Gastroesophageal sphincter (tissue), 4 donors: Measurements from ENCODE around the gene IQSEC1. TPM values are rescaled to one million over a fixed set of nuclear protein-coding genes. Genes with fewer than 3 reads are reported as not detected.

Experiments
- ATAC-seq: fragments of 150-250 bp; one replicate; pipeline ENCODE4 v1.9.1; 2016; ENCODE audit warnings: mild to moderate bottlenecking, moderate library complexity
- H3K27ac ChIP-seq, 4 donors: fragments of 200-600 bp; sonication (generic) in 3 of 4; 1 replicate in 3 of 4; 2 replicates in 1 of 4; pipeline ENCODE4 v1.5.1; 2016 to 2019
- H3K27me3 ChIP-seq: fragments of 200-600 bp; sonication (generic); one replicate; pipeline ENCODE4 v1.5.1; 2019
- H3K36me3 ChIP-seq, 2 donors: fragments of 200-600 bp; sonication (generic); one replicate each; pipeline ENCODE4 v1.5.1; 2019; ENCODE audit warnings: control low read depth in 1 of 2
- H3K4me1 ChIP-seq, 3 donors: fragments of 200-600 bp; sonication (generic); 1 replicate in 2 of 3; 2 replicates in 1 of 3; pipeline ENCODE4 v1.5.1; 2016 to 2019; ENCODE audit warnings: control low read depth in 2 of 3
- H3K4me3 ChIP-seq, 2 donors: fragments of 200-600 bp; sonication (generic); one replicate each; pipeline ENCODE4 v1.5.1; 2019; ENCODE audit warnings: mild to moderate bottlenecking in 1 of 2, moderate library complexity in 1 of 2
- H3K9me3 ChIP-seq, 3 donors: fragments of 200-600 bp; sonication (generic); one replicate each; pipeline ENCODE4 v1.5.1; 2017 to 2019; ENCODE audit warnings: control low read depth in 2 of 3
- CTCF ChIP-seq, 4 experiments: fragments of 200-600 bp in 2 of 4; fragments of 450-650 bp in 2 of 4; sonication (generic) in 1 of 4; IDR thresholded peaks; one replicate each; pipeline ENCODE4 v1.5.1; 2017 to 2019; ENCODE audit warnings: antibody characterized with exemption in 4 of 4, mild to moderate bottlenecking in 2 of 4, moderate library complexity in 2 of 4
- EP300 ChIP-seq: sonication (generic); formaldehyde crosslinking; IDR thresholded peaks from one replicate; pipeline ENCODE4 v1.6.1; 2017; ENCODE audit warnings: antibody characterized with exemption, mild to moderate bottlenecking
- POLR2A ChIP-seq, 2 donors: fragments of 450-650 bp; IDR thresholded peaks; one replicate each; pipeline ENCODE4 v1.6.1; 2017; ENCODE audit warnings: antibody characterized with exemption in 2 of 2, mild to moderate bottlenecking in 2 of 2, moderate library complexity in 1 of 2
- POLR2AphosphoS5 ChIP-seq: sonication (generic); formaldehyde crosslinking; IDR thresholded peaks from one replicate; pipeline ENCODE4 v1.6.1; 2017; ENCODE audit warnings: antibody characterized with exemption
- WGBS, 2 donors: methylation state at CpG; one replicate each; pipeline ENCODE4 v1.1.5; 2018; ENCODE audit warnings: low coverage in 1 of 2; 5-methylcytosine and 5-hydroxymethylcytosine counted together
- total RNA-seq, 4 donors: library from RNA; depleted of rRNA; stranded (reverse); fragments of >200 nt; gene quantifications; one replicate each; pipeline ENCODE4 v1.1.0, GENCODE V29; 2016

The IQSEC1 gene
- total RNA-seq, 4 donors from 2014 or later: 49.5 to 104 (median 61.7) TPM

GRCh38 chr3:12906916-12907290 lies 166.3 kb downstream of the IQSEC1 start:
- ATAC-seq: no peak
- Histone ChIP-seq H3K9me3 (no peaks in the 10 kb centered on the region), H3K36me3 (peaks cover 0 to 98% of the 10 kb centered on the region in 2 donors), H3K27me3 (no peaks in the 10 kb centered on the region), H3K4me3 (no peak overlapping the region), H3K27ac (no peak overlapping the region), H3K4me1 (no peaks in the 10 kb centered on the region)
- TF ChIP-seq POLR2AphosphoS5 (no peak), POLR2A (IDR thresholded peaks at IDR 0.05) (no peak), EP300 (no peak), CTCF (IDR thresholded peaks at IDR 0.05) (no peak)
- 59% methylated on average over 5 of the region's 5 CpGs; no CpG with 5 or more reads in 1 of the 2 donors for WGBS, 2 donors

GRCh38 chr3:12906141-12906915 lies 166.9 kb downstream of the IQSEC1 start:
- TF ChIP-seq POLR2AphosphoS5: no peak
- no peak for TF ChIP-seq CTCF (IDR thresholded peaks at IDR 0.05)
- no peak for TF ChIP-seq EP300
- no peak for TF ChIP-seq POLR2A (IDR thresholded peaks at IDR 0.05)
- H3K9me3 ChIP-seq: no peaks in the 10 kb centered on the region
- 60% methylated on average over 1 of the region's 20 CpGs; no CpG with 5 or more reads in 1 of the 2 donors for WGBS, 2 donors
- peaks cover 0 to 98% of the 10 kb centered on the region in 2 donors for H3K36me3 ChIP-seq
- H3K4me1 ChIP-seq: no peaks in the 10 kb centered on the region
- H3K27ac ChIP-seq: no peak overlapping the region
- no peak for ATAC-seq
- no peak overlapping the region for H3K4me3 ChIP-seq
- H3K27me3 ChIP-seq: no peaks in the 10 kb centered on the region

- Histone ChIP-seq H3K9me3 (no peaks in the 10 kb centered on the region), H3K27me3 (no peaks in the 10 kb centered on the region), H3K27ac (no peak overlapping the region), H3K4me1 (no peaks in the 10 kb centered on the region), H3K36me3 (peaks cover 0 to 98% of the 10 kb centered on the region in 2 donors), H3K4me3 (no peak overlapping the region)
- 80% methylated on average over 1 of the region's 21 CpGs; no CpG with 5 or more reads in 1 of the 2 donors for WGBS, 2 donors
- no peak for ATAC-seq
- TF ChIP-seq POLR2AphosphoS5 (no peak), POLR2A (IDR thresholded peaks at IDR 0.05) (no peak), EP300 (no peak), CTCF (IDR thresholded peaks at IDR 0.05) (no peak)
These were observed 167.7 kb downstream of the IQSEC1 start for GRCh38 chr3:12905316-12906071.

GRCh38 chr3:12904951-12905315 lies 168.3 kb downstream of the IQSEC1 start:
- peaks cover 0 to 98% of the 10 kb centered on the region in 2 donors for H3K36me3 ChIP-seq
- TF ChIP-seq EP300 (no peak), POLR2A (IDR thresholded peaks at IDR 0.05) (no peak), CTCF (IDR thresholded peaks at IDR 0.05) (no peak), POLR2AphosphoS5 (no peak)

More at GRCh38 chr3:12904951-12905315, 168.3 kb downstream of the IQSEC1 start:
- Histone ChIP-seq H3K4me1 (no peaks in the 10 kb centered on the region), H3K27me3 (no peaks in the 10 kb centered on the region), H3K4me3 (no peak overlapping the region), H3K27ac (no peak overlapping the region), H3K9me3 (no peaks in the 10 kb centered on the region)
- WGBS, 2 donors: 93 to 100% methylated on average over 1 to 3 of the region's 7 CpGs
- no peak for ATAC-seq
